ENCODE data around the gene ZNF211.

The ZNF211 gene

DNA sequence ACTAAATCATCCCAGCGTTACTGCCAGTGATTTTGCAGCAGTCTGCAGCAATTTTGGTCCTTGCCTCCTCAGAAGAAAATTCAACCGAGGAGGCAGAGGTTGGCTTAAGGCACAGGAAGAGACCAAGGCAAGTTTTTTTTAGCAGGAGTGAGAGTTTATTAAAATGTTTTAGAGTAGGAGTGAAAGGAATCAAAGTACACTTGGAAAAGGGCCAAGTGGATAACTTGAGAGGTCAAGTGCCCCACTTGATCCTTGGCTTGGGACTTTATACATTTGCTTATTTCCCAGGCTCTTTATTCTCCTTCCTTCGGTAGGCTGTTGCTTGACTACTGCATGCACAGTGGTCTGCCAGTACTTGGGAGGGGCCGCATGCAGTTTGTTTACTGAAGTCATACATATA is 21.9 kb upstream of the ZNF211 start:
- TF ChIP-seq, protein P1, sequence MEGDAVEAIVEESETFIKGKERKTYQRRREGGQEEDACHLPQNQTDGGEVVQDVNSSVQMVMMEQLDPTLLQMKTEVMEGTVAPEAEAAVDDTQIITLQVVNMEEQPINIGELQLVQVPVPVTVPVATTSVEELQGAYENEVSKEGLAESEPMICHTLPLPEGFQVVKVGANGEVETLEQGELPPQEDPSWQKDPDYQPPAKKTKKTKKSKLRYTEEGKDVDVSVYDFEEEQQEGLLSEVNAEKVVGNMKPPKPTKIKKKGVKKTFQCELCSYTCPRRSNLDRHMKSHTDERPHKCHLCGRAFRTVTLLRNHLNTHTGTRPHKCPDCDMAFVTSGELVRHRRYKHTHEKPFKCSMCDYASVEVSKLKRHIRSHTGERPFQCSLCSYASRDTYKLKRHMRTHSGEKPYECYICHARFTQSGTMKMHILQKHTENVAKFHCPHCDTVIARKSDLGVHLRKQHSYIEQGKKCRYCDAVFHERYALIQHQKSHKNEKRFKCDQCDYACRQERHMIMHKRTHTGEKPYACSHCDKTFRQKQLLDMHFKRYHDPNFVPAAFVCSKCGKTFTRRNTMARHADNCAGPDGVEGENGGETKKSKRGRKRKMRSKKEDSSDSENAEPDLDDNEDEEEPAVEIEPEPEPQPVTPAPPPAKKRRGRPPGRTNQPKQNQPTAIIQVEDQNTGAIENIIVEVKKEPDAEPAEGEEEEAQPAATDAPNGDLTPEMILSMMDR (conservative IDR thresholded peaks at IDR 0.05; ENCODE audit: low read length): no peak
- no peak overlapping the region for H3K4me3 ChIP-seq (ENCODE audit: low read length)
- DNase-seq (ENCODE audit: low read depth): no peak

GRCh38 chr19:57613941-57614743 is 18.8 kb upstream of the ZNF211 start, which contains the start of gene ZNF134:
Gene ZNF134, plus strand, starts transcription at chr19:57614242. Its CDS starts 5,227 bp downstream, at chr19:57619469.
- peak within 1 kb of the TSS; percentile 97 for H3K4me3 ChIP-seq (ENCODE audit: low read length)
- peak; percentile 84 for DNase-seq (ENCODE audit: low read depth)
- TF ChIP-seq, protein P1 (conservative IDR thresholded peaks at IDR 0.05; ENCODE audit: low read length): peak; percentile 49

GRCh38 chr19:57615346-57615745 is 17.6 kb upstream of the ZNF211 start:
- no peak for DNase-seq (ENCODE audit: low read depth)
- TF ChIP-seq, protein P1 (conservative IDR thresholded peaks at IDR 0.05; ENCODE audit: low read length): no peak
- peak overlapping the region; percentile 97 for H3K4me3 ChIP-seq (ENCODE audit: low read length)

GRCh38 chr19:57620673-57621348 is 12.2 kb upstream of the ZNF211 start:
- DNase-seq (ENCODE audit: low read depth): no peak
- TF ChIP-seq, protein P1 (conservative IDR thresholded peaks at IDR 0.05; ENCODE audit: low read length): no peak
- H3K4me3 ChIP-seq (ENCODE audit: low read length): no peak overlapping the region

- H3K4me3 ChIP-seq (ENCODE audit: low read length): no peak overlapping the region
- TF ChIP-seq, protein P1 (conservative IDR thresholded peaks at IDR 0.05; ENCODE audit: low read length): no peak
- DNase-seq (ENCODE audit: low read depth): no peak
Observed at GRCh38 chr19:57623091-57623490, 9.9 kb upstream of the ZNF211 start.

DNA sequence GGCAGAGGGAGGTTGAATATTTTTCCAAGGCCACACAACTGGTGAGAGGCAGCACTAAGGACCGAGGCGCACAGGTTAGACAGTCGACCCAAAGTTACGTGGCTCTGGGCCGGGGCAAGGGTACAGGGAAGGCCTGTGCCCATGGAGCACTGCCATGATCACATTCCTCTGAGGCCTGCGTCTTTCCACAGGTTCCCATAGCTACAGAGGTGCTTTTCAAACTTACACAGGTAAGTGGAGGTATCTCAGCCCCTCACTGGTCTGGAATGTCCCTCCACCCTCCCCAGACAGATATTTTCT is 814 bp downstream of the ZNF211 start:
- H3K4me3 ChIP-seq (ENCODE audit: low read length): peak overlapping the region; percentile 84
- no peak for DNase-seq (ENCODE audit: low read depth)
- TF ChIP-seq, protein P1 (conservative IDR thresholded peaks at IDR 0.05; ENCODE audit: low read length): no peak

DNA sequence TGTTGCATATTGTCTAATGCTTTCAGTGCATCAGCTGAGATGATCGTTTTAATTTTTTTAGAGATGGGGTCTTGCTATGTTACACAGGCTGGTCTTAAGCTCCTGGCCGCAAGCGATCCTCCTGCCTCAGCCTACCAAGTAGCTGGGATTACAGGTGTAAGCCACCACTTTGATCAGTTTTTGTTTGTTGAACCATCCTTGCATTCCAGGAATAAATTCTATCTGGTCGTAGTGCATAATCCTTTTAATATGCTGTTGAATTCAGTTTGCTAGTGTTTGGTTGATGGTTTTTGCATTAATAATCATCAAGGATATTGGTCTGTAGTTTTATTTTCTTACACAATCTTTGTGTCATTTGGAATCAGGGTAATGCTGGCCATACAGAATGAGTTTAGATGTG is 4.4 kb downstream of the ZNF211 start:
- DNase-seq (ENCODE audit: low read depth): no peak
- no peak overlapping the region for H3K4me3 ChIP-seq (ENCODE audit: low read length)
- TF ChIP-seq, protein P1 (conservative IDR thresholded peaks at IDR 0.05; ENCODE audit: low read length): no peak

Data from AG10803 (cell line).